ENCODE data around the gene MAFF.

GRCh38 chr22:38163844-38164550 is 37.8 kb upstream of the MAFF start:
- TF ChIP-seq SMC3 (conservative IDR thresholded peaks at IDR 0.05; ENCODE audit: poor library complexity) (no peak), CTCF (IDR thresholded peaks at IDR 0.05; ENCODE audit: poor library complexity, severe bottlenecking) (no peak), EP300 (conservative IDR thresholded peaks at IDR 0.05; ENCODE audit: poor library complexity, severe bottlenecking) (no peak), REST (IDR thresholded peaks at IDR 0.05; ENCODE audit: borderline replicate concordance) (no peak)

Measured in neural cell (in vitro differentiated cells).